Adipocyte (in vitro differentiated cells): ENCODE data around the gene ELL2.

ENCODE experiments used
- DNase-seq: peaks from one replicate; pipeline ENCODE4 v3.0.0-alpha.2; 2015; ENCODE audit warnings: low read depth
- H3K27me3 ChIP-seq: replicated peaks from 2 replicates; pipeline ENCODE4 v1.7.0; 2013; ENCODE audit warnings: mild to moderate bottlenecking, low read length, moderate library complexity; ENCODE audit not compliant: control insufficient read depth, insufficient read depth
- H3K36me3 ChIP-seq: 2 replicates; pipeline ENCODE4 v1.7.0; 2013; ENCODE audit warnings: low read length, mild to moderate bottlenecking, moderate library complexity; ENCODE audit not compliant: control insufficient read depth, insufficient read depth, severe bottlenecking
- H3K4me1 ChIP-seq: 2 replicates; pipeline ENCODE4 v1.7.0; 2013; ENCODE audit warnings: mild to moderate bottlenecking, low read length, moderate library complexity; ENCODE audit not compliant: control insufficient read depth, insufficient read depth
- H3K4me3 ChIP-seq: 2 replicates; pipeline ENCODE4 v1.7.0; 2013; ENCODE audit warnings: mild to moderate bottlenecking, low read length, moderate library complexity
- H3K9ac ChIP-seq: 2 replicates; pipeline ENCODE4 v1.7.0; 2013; ENCODE audit warnings: mild to moderate bottlenecking, low read length, moderate library complexity
- H3K9me3 ChIP-seq: 2 replicates; pipeline ENCODE4 v1.7.0; 2013; ENCODE audit warnings: mild to moderate bottlenecking, low read length, moderate library complexity; ENCODE audit not compliant: control insufficient read depth

The ELL2 gene

DNA sequence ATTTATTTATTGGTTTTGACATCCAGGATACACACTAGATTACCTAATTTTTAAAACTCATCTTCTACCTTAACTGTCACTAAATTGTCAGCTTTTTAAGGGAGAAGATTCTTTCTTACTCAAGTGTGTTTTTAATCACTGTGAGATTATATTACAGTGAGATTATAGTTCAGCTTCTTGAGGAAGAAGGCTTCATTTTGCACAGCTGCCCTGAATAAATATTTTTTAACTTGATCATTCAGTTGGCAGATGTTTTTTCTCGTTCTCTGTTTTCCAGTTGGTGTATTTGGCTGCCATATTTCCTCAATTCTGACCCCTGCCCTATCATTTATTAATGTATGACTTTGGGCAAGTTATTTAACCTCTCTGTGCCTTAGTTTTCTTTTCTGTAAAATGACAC lies 15.0 kb upstream of the ELL2 start:
- Histone ChIP-seq H3K9me3 (no peaks in the 10 kb centered on the region), H3K36me3 (no peaks in the 10 kb centered on the region), H3K4me1 (no peaks in the 10 kb centered on the region), H3K27me3 (no peaks in the 10 kb centered on the region), H3K4me3 (no peak overlapping the region), H3K9ac (no peak overlapping the region)
- DNase-seq, result no peak

DNA sequence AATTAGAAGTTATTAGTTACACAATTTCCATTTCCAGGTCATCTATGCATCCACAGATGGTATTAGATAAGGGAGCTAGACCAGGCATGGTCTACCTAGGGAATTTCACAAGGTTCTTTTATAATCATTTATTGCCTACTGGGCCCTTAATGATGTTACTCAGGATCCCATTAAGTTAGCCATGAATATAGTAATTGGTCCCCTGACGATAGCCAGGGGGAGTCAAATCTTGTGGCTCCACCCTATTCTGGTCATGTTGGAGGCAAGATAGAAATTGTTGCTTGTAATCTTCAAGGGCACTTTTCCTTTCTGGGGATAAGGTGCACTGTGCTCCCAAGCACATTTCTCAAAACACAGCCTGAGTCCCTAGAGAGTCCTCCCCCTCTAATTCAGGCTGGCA lies 14.1 kb upstream of the ELL2 start:
- Histone ChIP-seq H3K9ac (no peak overlapping the region), H3K4me3 (no peak overlapping the region), H3K27me3 (no peaks in the 10 kb centered on the region), H3K36me3 (no peaks in the 10 kb centered on the region), H3K9me3 (no peaks in the 10 kb centered on the region), H3K4me1 (no peaks in the 10 kb centered on the region)
- no peak for DNase-seq

DNA sequence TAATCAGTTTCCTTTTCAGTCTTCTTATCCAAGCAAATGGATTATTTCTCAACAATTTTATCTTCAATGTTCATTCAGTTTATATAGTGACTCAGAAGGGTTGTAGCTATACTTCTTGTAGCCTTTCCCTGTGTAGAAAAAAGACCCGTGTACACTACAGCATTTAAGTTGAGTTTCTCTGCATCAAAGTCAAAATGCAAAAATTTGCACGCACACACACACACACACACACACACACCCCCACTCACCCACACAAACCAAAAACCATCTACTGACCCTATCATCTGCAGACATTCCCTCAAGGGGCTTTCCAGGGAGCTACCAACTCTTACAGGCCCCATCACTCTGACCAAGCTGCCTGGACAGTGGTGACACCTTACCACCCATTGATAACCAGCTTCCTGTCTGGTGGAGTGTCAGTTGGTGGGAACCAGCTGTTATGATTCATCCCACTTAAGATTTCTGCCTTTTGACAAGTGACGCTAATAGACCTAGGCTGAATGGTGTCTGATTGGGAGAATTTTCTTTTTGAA lies 12.2 kb upstream of the ELL2 start:
- Histone ChIP-seq H3K4me3 (no peak overlapping the region), H3K4me1 (peaks cover 12% of the 10 kb centered on the region)

DNA sequence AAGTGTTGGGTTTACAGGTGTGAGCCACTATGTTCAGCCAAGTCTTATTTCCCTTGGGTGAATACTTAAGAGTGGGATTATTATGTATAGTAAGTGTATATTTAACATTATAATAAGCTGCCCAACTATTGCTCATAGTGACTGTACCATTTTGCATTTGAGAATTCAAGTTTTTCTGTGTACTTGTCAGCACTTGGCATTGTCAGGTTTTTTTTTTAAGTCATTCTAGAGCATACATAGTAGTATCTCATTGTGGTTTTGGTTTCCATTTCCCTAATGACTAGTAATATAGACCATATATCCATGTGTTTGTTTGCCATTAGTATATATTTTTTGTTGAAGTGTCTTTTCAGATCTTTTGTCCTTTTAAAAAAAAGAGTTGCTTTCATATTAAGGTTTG lies 10.5 kb upstream of the ELL2 start:
- no peak overlapping the region for H3K4me3 ChIP-seq
- no peak for DNase-seq
- H3K9ac ChIP-seq, result no peak overlapping the region
- no peaks in the 10 kb centered on the region for H3K36me3 ChIP-seq
- H3K9me3 ChIP-seq, result no peaks in the 10 kb centered on the region
- peaks cover 12% of the 10 kb centered on the region for H3K4me1 ChIP-seq
- no peaks in the 10 kb centered on the region for H3K27me3 ChIP-seq

More for the DNA sequence above, 12.2 kb upstream of the ELL2 start:
- no peak for DNase-seq
- Histone ChIP-seq H3K36me3 (no peaks in the 10 kb centered on the region), H3K9ac (no peak overlapping the region), H3K9me3 (no peaks in the 10 kb centered on the region), H3K27me3 (no peaks in the 10 kb centered on the region)

DNA sequence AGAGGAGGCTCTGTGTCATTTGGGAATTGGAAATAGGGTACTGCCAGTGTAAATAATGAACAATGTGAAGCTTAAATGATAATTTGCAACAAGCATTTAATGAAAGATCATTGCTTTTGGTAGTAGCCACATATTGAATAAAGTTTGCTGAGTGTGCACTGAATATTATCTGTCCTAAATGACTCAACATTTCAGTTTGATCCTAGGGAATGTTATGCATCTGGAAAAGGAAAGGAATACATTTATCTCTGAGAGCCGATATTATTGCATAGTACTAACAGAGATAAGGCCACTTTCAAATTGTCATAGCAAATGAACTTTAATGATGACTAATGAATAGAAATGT lies 8.7 kb upstream of the ELL2 start:
- H3K4me3 ChIP-seq, result no peak overlapping the region

DNA sequence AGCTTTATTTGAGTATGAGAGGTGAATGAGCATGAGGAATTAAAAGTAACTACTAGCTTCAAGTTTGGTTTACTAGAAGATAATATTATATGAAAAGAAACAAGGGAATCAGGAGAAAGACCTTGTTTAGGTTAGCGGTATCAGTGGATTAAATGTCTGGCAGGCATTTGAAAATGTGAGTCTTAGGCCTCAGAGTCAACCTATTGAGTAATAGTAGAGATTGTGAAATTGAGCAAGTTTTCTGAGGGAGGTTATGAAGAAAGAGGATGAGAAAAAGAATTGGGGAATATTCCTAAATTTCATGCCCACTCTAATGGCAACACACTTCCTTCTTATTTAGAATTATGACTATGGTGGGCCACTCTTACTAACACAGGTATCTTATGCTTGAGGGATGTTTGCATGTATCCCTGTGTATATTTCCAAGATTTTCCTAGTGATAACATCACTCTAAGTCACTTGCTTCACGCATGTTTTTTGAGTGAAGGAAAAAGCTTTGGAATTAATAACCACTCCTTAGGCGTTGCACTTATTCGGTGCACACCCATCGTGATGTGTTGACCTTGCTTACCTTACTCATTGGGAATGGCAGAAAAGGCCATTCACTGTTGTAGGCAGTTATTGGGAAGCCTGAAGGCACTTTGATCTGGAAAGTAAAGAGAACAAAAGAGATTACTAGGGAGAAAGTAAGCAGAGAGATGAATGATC lies 8.2 kb upstream of the ELL2 start:
- H3K9ac ChIP-seq, result no peak overlapping the region
- no peaks in the 10 kb centered on the region for H3K9me3 ChIP-seq
- no peak overlapping the region for H3K4me3 ChIP-seq
- H3K27me3 ChIP-seq, result no peaks in the 10 kb centered on the region
- H3K4me1 ChIP-seq, result peaks cover 16% of the 10 kb centered on the region
- DNase-seq, result peak; percentile 92
- H3K36me3 ChIP-seq, result no peaks in the 10 kb centered on the region

More for the DNA sequence above, 8.7 kb upstream of the ELL2 start:
- Histone ChIP-seq H3K4me1 (peaks cover 16% of the 10 kb centered on the region), H3K9ac (no peak overlapping the region), H3K27me3 (no peaks in the 10 kb centered on the region), H3K36me3 (no peaks in the 10 kb centered on the region), H3K9me3 (no peaks in the 10 kb centered on the region)
- no peak for DNase-seq

DNA sequence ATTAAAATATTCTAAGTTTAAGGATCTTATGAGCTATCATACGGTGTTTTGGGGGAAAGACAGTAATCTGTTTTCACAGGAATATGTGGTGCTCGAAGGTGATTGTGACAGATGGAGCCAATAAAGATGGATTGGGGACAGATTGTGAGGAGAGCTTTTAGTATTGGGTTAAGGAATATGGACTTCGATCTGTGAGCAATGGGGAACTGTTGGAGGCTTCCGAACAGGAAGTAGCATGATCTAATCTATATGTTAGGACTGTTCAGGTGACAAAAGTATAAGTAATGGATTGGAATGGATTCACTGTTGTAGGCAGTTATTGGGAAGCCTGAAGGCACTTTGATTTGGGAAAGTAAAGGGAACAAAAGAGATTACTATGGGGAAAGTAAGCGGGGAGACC lies 7.4 kb upstream of the ELL2 start:
- DNase-seq, result no peak
- Histone ChIP-seq H3K4me3 (no peak overlapping the region), H3K4me1 (peaks cover 16% of the 10 kb centered on the region), H3K9me3 (no peaks in the 10 kb centered on the region), H3K27me3 (no peaks in the 10 kb centered on the region), H3K36me3 (no peaks in the 10 kb centered on the region), H3K9ac (no peak overlapping the region)

DNA sequence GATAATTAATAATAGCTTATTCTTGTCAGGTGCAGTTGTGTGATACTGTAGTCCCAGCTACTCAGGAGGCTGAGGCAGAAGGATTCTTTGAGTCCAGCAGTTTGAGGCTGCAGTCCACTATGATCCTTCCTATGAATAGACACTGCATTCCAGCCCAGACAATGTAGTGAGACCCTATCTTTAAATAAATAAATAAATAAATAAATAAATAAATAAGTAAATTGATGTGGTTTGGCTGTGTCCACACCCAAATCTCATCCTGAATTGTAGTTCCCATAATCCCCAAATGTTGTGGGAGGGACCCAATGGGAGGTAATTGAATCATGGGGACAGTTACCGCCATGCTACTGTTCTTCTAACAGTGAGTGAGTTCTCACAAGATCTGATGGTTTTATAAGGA lies 5.6 kb upstream of the ELL2 start:
- Histone ChIP-seq H3K9me3 (no peaks in the 10 kb centered on the region), H3K36me3 (no peaks in the 10 kb centered on the region), H3K27me3 (no peaks in the 10 kb centered on the region), H3K4me3 (no peak overlapping the region), H3K4me1 (peaks cover 16% of the 10 kb centered on the region), H3K9ac (no peak overlapping the region)
- DNase-seq, result no peak

DNA sequence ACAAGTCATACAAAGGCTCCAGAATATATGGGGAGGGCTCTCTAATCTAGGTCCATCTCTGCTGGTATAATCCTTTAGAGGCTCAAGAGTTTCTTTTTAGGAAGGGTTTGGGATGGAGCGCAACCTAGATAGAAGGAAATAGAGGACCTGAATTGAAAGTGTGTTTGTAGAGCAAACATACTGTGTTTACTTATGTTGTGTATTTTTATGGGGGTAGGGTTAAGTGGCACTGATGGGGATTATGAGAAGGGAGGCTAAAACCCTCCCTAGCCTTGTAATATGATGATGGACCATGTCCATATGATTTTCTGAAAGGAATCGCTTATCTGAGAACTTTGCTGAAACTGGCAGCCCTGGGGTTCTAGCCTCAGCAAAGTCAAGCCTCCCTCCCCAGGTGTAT lies 4.4 kb upstream of the ELL2 start:
- no peak overlapping the region for H3K4me3 ChIP-seq
- DNase-seq, result no peak
- no peaks in the 10 kb centered on the region for H3K27me3 ChIP-seq
- H3K36me3 ChIP-seq, result no peaks in the 10 kb centered on the region
- H3K4me1 ChIP-seq, result peaks cover 16% of the 10 kb centered on the region
- H3K9ac ChIP-seq, result no peak overlapping the region
- H3K9me3 ChIP-seq, result no peaks in the 10 kb centered on the region

DNA sequence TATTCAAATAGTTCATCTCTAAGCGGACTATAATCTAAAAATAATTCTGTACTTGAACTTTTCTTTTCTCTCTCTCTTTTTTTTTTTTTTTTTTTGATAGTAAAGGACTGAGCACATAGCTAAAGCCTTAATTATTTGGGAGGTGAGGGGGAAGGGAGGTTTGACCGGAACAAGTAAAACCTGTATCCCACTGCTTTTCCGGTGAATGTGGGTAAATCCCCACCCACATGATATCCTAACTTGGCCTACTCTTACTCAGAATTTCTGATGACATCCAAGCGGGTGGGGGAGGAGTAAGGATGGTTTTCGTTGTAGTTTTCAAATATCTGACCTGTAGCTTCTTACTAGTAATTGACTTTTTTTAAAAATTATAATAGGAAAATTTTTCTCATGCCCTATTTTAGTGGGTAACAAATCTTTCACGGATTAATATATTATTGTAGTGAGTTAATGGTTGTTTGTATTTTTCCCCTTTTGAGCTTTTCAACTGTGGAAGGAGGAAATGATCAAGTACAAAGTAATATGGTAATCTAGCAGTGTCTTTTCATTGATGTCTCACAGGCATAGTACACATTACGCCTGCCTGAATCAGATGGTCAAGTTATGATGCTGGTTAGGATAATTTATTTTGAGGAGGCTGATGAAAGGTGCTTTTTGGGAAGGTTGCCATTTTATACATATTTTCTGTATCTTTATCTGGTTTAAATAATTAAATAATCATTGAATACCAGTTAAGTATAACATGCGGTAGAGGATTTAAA lies 2.2 kb upstream of the ELL2 start:
- H3K27me3 ChIP-seq, result no peaks in the 10 kb centered on the region
- no peak overlapping the region for H3K4me3 ChIP-seq
- DNase-seq, result no peak
- H3K9me3 ChIP-seq, result no peaks in the 10 kb centered on the region
- peaks cover 4% of the 10 kb centered on the region for H3K4me1 ChIP-seq
- no peak overlapping the region for H3K9ac ChIP-seq
- peaks cover 12% of the 10 kb centered on the region for H3K36me3 ChIP-seq

DNA sequence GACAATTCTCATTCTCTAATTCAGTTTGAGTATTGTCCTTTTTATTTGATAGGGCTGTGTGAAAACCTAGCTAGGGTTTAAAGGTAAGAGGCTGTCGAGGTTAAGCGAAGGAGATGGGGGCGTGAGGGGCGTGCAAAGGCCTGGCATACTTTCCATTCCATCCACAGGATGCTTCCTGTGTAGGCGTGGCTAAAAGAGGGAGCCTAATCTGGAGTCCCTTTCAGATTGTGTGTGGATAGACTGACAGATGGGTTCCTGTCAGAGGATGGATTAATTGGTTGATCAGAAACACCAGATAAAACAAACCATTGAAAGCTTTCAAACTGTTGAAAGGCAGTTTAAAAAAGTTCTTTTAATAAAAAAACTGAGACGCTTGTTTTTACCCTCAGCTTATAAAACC lies 1.1 kb upstream of the ELL2 start:
- no peaks in the 10 kb centered on the region for H3K9me3 ChIP-seq
- H3K9ac ChIP-seq, result peak overlapping the region; percentile 76
- no peaks in the 10 kb centered on the region for H3K27me3 ChIP-seq
- H3K4me3 ChIP-seq, result peak overlapping the region; percentile 86
- peaks cover 23% of the 10 kb centered on the region for H3K36me3 ChIP-seq
- DNase-seq, result no peak
- peaks cover 8% of the 10 kb centered on the region for H3K4me1 ChIP-seq
